HUES64 (cell line): ENCODE results near the gene HVCN1.
A peak's percentile ranks its signal among the peaks of the same experiment; 100 is the strongest.

Experiments used
- H3K27ac ChIP-seq: 2 replicates; pipeline ENCODE4 v1.7.0; 2013; ENCODE audit warnings: low read depth, low read length, inconsistent platforms
- H3K27me3 ChIP-seq: 2 replicates; pipeline ENCODE4 v1.6.1; 2013; ENCODE audit warnings: mild to moderate bottlenecking, low read length; ENCODE audit not compliant: insufficient read depth
- H3K36me3 ChIP-seq: 2 replicates; pipeline ENCODE4 v1.6.1; 2013; ENCODE audit warnings: mild to moderate bottlenecking, low read length; ENCODE audit not compliant: insufficient read depth
- H3K4me1 ChIP-seq: 2 replicates; pipeline ENCODE4 v1.6.1; 2013; ENCODE audit warnings: mild to moderate bottlenecking, low read length, moderate library complexity; ENCODE audit not compliant: insufficient read depth
- H3K4me3 ChIP-seq: 2 replicates; pipeline ENCODE4 v1.5.1; 2013; ENCODE audit warnings: mild to moderate bottlenecking, low read length, moderate library complexity
- H3K9ac ChIP-seq: 2 replicates; pipeline ENCODE4 v1.6.1; 2013; ENCODE audit warnings: mild to moderate bottlenecking, low read depth, low read length
- H3K9me3 ChIP-seq: 2 replicates; pipeline ENCODE4 v1.6.1; 2013; ENCODE audit warnings: low read depth, low read length; ENCODE audit not compliant: insufficient read depth
- WGBS: fragments of 150-250, 120-280 bp; methylation state at CpG from one replicate; pipeline ENCODE4 v1.1.7; 2013; ENCODE audit warnings: missing lambda C conversion rate; 5-methylcytosine and 5-hydroxymethylcytosine counted together

HVCN1 gene

DNA sequence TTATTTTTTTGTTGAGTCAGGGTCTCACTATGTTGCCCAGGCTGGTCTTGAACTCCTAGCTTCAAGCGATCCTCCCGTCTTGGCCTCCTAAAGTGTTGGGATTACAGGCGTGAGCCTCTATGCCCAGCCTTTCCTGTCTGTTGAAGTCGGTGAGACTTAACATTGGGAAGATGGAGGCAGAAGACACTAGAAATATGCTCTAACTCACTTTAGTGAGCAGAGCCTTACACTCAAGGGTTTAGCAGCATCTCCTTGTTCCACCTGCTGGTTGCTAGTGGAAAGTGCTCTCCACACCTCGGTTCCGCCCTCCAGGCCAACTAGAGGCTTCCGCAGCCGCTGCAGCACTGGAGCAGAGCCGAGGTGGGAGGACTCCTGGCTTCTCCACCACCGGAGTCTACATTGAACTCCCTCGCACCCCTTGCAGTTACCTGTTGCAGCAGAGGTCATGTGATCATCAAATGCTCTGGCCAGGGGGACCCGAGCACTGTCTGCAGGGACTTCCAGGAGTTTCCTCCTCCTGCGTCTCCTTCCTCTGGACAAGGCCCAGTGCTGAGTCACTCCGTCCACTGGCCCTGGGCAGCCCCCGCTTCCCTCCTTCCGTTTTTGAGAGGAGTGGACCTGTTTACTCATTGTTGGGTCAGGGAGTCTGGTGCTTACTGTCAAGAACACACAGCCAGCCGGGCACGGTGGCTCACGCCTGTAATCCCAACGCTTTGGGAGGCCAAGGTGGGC lies 9.4 kb upstream of the HVCN1 start:
- Histone ChIP-seq H3K27ac (no peak overlapping the region), H3K27me3 (no peaks in the 10 kb centered on the region), H3K4me1 (no peaks in the 10 kb centered on the region), H3K4me3 (no peak overlapping the region), H3K36me3 (no peaks in the 10 kb centered on the region), H3K9me3 (no peaks in the 10 kb centered on the region), H3K9ac (no peak overlapping the region)
- WGBS: 63% methylated on average over 19 of the region's 20 CpGs

DNA sequence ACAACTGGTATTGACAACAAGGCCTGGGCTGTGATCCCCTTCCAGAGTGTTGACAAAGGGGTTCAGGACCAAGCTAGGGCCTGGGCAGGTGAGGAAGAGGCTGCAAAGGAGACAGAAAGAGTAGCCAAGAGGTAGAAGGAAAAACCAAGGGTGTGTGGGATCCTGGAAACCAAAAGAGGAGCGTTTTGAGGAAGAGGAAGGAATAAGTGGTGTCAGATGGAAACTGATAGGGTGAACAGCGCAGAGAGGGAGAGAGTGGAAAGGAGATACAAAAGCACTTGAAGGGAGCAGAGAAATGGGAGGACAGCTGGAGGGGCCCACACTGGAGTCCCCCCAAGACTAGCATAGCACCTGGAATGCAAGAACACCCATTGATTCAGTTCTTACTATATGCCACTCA lies 8.3 kb upstream of the HVCN1 start:
- Histone ChIP-seq H3K27me3 (no peaks in the 10 kb centered on the region), H3K9ac (no peak overlapping the region), H3K4me3 (no peak overlapping the region), H3K27ac (no peak overlapping the region), H3K9me3 (no peaks in the 10 kb centered on the region), H3K4me1 (no peaks in the 10 kb centered on the region), H3K36me3 (no peaks in the 10 kb centered on the region)
- 92% methylated on average over 2 of the region's 2 CpGs for WGBS

DNA sequence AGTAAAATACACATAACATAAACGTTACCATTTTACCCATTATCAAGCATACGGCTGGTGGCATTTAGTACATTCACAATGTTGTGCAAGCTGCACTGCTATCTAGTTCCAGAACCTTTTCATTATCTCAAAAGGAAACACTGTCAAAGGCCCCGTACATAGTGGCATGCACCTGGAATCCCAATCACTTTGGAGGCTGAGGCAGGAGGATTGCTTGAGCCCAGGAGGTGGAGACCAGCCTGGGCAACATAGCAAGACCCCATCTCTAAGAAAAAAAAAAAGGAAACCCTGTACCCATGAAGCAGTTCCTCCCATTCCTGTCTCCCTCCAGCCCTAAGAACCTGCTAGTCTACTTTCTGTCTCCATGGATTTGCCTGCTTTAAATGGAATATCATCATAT lies 7.4 kb upstream of the HVCN1 start:
- no peaks in the 10 kb centered on the region for H3K27me3 ChIP-seq
- H3K4me3 ChIP-seq: no peak overlapping the region
- no peaks in the 10 kb centered on the region for H3K4me1 ChIP-seq
- H3K9me3 ChIP-seq: no peaks in the 10 kb centered on the region
- WGBS: 90% methylated on average over 3 of the region's 3 CpGs
- no peak overlapping the region for H3K27ac ChIP-seq
- H3K36me3 ChIP-seq: no peaks in the 10 kb centered on the region
- H3K9ac ChIP-seq: no peak overlapping the region

DNA sequence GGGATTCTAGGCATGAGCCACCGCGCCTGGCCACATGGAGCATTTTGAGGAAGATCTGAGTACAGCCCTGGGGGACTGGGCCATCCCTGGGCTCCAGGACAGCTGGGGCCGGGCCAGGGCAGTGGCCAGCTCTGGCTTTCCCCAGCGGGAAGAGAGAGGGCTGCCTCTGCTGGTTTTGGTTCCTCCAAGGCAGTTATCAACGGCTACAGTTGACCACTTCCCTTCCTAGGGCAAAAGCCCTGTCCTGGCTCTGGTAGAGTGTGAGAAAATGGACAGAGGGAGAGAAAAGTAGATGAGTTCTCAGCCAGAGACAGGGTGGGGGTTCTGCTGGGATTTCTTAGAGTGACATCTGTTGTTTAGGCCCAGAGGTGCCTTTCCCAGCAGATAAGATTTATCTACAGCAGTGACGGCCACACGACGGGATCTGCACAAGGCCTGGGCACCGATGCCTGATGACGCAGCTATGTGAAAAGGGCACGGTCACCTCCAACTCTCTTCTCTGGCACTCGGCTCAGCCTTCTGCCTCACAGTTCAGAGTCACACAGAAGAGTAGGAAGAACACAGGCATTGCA lies 5.5 kb upstream of the HVCN1 start:
- H3K9ac ChIP-seq: no peak overlapping the region
- no peaks in the 10 kb centered on the region for H3K36me3 ChIP-seq

DNA sequence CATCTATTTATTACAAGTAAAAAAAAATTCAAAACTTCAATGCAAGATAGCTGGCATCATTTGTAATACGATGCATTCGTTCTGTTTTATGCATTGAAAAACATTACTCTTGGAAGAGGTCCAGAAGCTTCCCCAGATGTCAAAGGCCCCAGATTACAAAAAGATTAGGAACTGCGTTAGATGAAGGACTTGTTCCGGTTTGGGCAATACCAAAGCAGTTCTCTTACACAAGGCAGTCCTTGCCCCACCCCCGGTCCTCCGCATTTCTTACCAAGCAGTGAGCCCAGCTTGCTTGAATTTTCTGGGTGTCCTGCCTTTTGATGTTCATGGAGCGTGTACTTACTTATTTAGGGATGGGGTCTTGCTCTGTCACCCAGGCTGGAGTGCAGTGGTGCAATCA lies 4.8 kb upstream of the HVCN1 start:
- 97% methylated on average over 7 of the region's 7 CpGs for WGBS
- Histone ChIP-seq H3K9ac (no peak overlapping the region), H3K27me3 (peaks cover under 1% of the 10 kb centered on the region; the same call in 1 of the 2 replicates), H3K4me3 (no peak overlapping the region), H3K9me3 (no peaks in the 10 kb centered on the region), H3K27ac (no peak overlapping the region), H3K36me3 (no peaks in the 10 kb centered on the region), H3K4me1 (0 out of 2 replicates have a peak, but pooled peaks cover 5% of the 10 kb centered on the region)

More for the DNA sequence above, 5.5 kb upstream of the HVCN1 start:
- H3K27me3 ChIP-seq: no peaks in the 10 kb centered on the region
- H3K27ac ChIP-seq: no peak overlapping the region
- no peaks in the 10 kb centered on the region for H3K9me3 ChIP-seq
- H3K4me3 ChIP-seq: no peak overlapping the region
- WGBS: 93% methylated on average over 12 of the region's 12 CpGs
- 0 out of 2 replicates have a peak, but pooled peaks cover 5% of the 10 kb centered on the region for H3K4me1 ChIP-seq

DNA sequence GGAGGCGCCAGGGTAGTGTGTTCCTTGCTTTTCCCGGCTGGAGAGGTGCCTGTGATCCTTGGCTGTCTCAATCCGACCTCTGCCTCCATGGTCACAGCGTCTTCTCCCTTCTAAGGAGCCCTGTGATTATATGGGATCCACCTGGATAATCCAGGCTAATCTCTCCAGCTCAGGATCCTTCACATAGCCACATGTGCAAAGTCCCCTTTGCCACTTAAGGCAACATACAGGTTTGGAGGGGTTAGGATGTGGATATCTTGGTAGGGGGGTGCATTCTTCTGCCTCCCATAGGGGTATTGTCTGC lies 1.2 kb upstream of the HVCN1 start:
- WGBS: 51% methylated on average over 4 of the region's 4 CpGs
- H3K36me3 ChIP-seq: no peaks in the 10 kb centered on the region
- H3K27ac ChIP-seq: no peak overlapping the region
- no peak overlapping the region for H3K9ac ChIP-seq
- H3K4me1 ChIP-seq: 0 out of 2 replicates have a peak, but pooled peaks cover 5% of the 10 kb centered on the region
- H3K27me3 ChIP-seq: peaks cover 15% of the 10 kb centered on the region
- no peaks in the 10 kb centered on the region for H3K9me3 ChIP-seq
- H3K4me3 ChIP-seq: peak overlapping the region; percentile 57; the same call in 1 of the 2 replicates

GRCh38 chr12:110689281-110690126 lies 589 bp upstream of the HVCN1 start:
- Histone ChIP-seq H3K36me3 (no peaks in the 10 kb centered on the region), H3K9me3 (no peaks in the 10 kb centered on the region), H3K4me3 (peak overlapping the region; percentile 57), H3K27ac (peak overlapping the region; percentile 36; the same call in 1 of the 2 replicates), H3K9ac (peak overlapping the region; percentile 65), H3K27me3 (peaks cover 15% of the 10 kb centered on the region), H3K4me1 (0 out of 2 replicates have a peak, but pooled peaks cover 5% of the 10 kb centered on the region)
- 8% methylated on average over 38 of the region's 38 CpGs for WGBS

DNA sequence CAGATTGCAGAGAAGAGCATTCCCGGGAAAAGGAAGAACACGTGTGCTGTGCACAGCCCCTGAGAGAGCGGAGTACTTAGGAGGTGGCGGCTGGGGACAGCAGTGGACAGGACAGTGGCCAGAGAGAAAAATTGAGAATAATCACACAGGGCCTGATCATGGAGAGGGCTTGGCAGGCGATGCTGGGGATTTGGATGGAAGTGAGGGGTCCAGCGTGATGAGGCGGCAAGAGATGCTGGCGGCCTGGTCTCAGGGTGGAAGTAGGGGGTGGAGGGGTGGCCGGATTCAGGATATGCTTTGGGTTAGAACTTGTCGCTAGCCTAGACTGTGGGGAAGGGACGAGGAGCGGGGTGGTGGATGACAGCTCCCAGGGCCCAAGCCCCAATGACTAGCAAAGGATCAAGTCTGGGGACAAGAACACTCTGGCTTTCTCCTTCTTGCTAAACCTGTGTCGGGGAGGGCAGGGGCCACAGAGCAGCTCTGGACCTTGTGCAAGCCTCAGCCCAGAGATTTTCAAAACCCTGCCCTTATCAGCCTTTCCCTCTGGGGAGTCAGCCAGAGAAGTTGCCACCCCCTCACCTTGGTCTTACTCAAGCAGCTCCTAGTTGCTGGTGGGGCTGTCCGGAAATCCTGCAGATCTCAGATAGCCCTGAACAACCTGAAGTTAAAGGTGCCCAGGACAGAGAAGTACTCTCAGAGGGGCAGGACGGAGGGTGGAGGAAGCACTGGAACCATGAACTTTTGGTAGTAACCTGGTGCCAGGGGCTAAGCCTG lies 1.3 kb downstream of the HVCN1 start:
- no peak overlapping the region for H3K27ac ChIP-seq
- H3K36me3 ChIP-seq: no peaks in the 10 kb centered on the region
- H3K4me3 ChIP-seq: no peak overlapping the region
- no peaks in the 10 kb centered on the region for H3K9me3 ChIP-seq
- no peak overlapping the region for H3K9ac ChIP-seq
- 0 out of 2 replicates have a peak, but pooled peaks cover 5% of the 10 kb centered on the region for H3K4me1 ChIP-seq
- 93% methylated on average over 15 of the region's 15 CpGs for WGBS
- peaks cover 15% of the 10 kb centered on the region for H3K27me3 ChIP-seq

GRCh38 chr12:110686294-110686903 lies 2.5 kb downstream of the HVCN1 start:
- Histone ChIP-seq H3K9me3 (no peaks in the 10 kb centered on the region), H3K4me3 (no peak overlapping the region), H3K9ac (no peak overlapping the region), H3K36me3 (no peaks in the 10 kb centered on the region), H3K27me3 (peaks cover 15% of the 10 kb centered on the region), H3K27ac (no peak overlapping the region), H3K4me1 (0 out of 2 replicates have a peak, but pooled peaks cover 5% of the 10 kb centered on the region)
- WGBS: 96% methylated on average over 3 of the region's 3 CpGs

DNA sequence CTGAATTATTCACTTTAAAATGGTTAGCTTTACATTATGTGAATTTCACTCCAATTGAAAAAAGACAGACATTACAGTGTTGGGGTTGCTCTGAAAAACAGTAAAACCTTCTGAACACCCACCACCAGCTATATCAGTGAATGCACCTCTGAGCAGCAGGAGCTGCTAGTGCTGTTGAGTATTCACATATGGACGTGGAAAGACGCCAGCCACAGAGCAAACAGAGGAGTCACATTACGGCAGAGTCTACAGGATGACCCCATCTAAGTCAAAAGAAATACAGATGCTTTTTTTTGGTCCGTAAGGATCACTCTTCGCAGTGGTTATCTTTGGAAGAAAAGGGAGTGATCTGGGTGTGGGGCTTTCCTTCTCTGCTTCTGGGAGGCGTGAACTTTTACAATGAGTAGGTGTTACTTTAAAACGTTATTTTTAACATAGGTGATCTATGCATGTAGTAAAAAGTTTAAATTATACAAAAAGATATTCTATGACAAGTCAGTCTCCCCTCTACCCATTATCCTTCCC lies 4.5 kb downstream of the HVCN1 start:
- Histone ChIP-seq H3K27me3 (peaks cover 15% of the 10 kb centered on the region), H3K36me3 (no peaks in the 10 kb centered on the region), H3K9me3 (no peaks in the 10 kb centered on the region), H3K27ac (no peak overlapping the region), H3K4me1 (no peaks in the 10 kb centered on the region), H3K4me3 (no peak overlapping the region), H3K9ac (no peak overlapping the region)
- WGBS: 79% methylated on average over 6 of the region's 7 CpGs
